NCI-H1417 (cell line): ENCODE results near the gene PALLD.
"Not testable (repeated sequence)": the region's sequence is repeated elsewhere in the genome, so short reads cannot be mapped to it uniquely, and the experiment has no call there.

ENCODE experiments used
- DNase-seq, 3 experiments: peaks; one replicate each; lab custom pipeline; 2025; lab: John Stamatoyannopoulos, UW

The PALLD gene

DNA sequence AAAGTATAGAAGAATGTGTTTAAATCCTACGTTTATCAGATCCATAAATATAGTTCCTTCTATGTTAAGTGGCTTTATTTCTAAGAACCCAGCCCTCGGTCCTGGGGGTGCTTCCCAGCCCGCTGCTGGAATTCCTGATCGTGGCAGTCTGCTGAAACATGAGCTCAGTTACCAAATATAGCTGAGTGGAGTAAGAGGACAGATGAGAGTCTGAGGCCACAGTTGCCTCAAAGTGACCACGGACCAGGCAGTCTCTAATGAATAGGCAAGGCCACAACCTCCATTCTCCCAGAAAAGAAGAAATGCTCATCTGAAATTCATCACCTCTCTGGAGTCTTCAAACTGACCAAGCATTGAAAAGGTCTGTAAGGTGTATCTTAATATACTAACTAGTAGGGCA lies at the start of gene PALLD:
TSS of gene PALLD (plus strand) at position 219 of the 400 bp plus-strand sequence.
- DNase-seq, result no peak

DNA sequence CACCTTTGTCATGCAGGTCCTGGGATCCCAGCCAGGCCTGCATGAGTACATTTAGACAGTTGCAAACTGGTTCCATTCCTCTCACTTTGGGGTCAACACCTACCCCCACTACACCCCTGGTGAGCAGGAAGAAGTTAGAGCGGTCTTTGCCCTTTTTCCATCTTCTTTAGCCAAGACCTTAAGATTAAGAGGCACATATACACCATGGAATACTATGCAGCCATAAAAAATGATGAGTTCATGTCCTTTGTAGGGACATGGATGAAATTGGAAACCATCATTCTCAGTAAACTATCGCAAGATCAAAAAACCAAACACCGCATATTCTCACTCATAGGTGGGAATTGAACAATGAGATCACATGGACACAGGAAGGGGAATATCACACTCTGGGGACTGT lies 47.8 kb upstream of the PALLD start:
- DNase-seq, result not testable (repeated sequence)

DNA sequence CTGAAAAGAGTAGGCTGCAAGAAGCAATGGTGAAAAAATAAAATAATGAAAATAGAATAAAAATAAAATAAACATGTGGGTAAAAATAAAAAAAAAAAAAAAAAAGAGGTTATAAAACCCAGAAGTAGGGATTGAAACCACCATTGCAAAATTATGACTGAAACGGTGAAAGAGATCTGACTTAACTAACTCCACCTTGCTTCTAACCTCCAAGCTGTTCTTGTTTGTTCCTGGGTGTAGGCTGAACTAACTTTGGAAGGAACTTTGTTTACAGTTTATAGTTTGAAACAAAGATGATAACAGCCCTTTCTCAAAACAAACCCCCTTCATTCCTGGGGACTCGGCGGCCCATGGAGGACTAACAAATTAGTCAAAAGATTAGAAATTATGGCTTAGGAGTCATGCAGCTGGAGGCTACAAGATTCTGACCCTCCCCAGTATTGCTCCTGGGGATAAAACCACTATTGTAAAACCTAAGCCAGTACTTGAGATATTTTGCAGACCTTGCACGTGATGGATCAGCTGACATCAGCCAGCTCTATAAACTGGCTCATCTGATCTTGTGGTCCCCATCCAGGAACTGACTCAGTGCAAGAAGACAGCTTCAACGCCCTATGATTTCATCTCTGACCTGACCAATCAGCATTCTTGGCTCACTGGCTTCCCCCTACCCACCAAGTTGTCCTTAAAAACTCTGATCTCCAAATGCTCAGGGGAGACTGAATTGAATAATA lies 47.0 kb upstream of the PALLD start:
- DNase-seq, result no peak

DNA sequence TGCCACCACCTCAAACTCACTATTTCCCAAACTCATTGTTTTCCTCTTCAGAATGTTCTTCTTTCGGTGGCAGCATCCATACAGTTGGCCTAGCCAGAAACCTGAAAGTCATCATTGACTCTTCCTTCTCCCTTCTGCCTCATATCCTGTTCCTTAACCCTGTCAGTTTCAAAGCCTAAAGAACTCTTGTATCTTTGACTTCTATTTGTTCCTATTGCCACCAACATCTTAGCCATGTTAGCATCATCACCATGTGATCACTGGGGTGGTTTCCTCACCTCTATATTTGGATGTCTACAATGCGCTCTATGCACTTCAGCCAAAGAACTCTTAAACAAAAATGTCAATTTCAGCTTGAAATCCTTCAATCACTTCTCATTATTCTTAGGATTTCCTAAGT lies 45.5 kb upstream of the PALLD start:
- no peak for DNase-seq

DNA sequence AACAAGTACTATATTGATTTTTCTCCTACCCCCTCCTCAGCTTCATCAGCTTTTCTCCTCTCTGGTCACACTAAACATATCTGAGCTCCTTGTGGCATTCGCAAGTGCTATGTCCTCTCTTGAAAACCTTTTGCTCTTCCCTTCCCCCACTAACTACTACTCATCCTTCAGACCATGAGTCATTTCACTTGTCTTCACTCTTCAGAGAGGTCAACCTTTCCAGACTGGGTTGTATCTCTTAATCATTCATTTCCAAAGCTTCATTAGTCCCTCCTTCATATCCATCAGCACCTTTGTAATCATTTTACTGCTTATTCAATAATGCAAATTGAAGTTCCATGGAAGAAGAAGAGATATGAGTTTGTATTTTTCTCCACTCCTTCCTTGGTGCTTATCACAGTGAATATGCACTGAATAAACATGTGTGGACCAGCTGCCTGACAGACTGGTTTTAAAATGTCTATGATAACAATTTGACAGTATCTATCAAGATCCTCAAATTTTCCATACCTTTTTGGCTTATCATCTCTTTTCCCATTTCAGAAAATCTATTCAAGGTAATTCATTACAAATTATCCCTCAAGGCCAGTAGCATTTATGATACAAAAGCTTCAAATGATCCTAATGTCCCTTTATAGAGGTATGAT lies 45.0 kb upstream of the PALLD start:
- peak in 1 of 3 experiments; percentile 65 for DNase-seq

DNA sequence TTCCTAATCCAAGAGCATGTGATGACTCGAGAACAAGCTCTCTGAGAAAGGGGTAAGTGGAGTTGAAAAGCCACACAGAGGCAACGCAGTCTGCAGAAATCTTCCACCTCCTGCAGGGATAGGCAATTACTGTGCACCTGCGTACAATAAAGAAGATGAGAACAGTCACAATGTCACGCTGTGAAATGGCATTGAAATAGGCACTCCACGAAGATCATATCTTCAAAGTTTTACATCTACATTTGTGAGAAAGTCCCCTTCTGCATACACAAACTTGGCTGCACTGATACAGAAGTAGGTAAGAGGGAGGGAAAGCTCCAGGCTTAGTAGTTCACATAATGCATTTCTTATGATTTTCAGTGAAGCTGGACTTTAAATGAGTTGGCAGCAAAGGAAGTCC lies 43.7 kb upstream of the PALLD start:
- DNase-seq, result peak; percentile 44 to 93 (median 70)

DNA sequence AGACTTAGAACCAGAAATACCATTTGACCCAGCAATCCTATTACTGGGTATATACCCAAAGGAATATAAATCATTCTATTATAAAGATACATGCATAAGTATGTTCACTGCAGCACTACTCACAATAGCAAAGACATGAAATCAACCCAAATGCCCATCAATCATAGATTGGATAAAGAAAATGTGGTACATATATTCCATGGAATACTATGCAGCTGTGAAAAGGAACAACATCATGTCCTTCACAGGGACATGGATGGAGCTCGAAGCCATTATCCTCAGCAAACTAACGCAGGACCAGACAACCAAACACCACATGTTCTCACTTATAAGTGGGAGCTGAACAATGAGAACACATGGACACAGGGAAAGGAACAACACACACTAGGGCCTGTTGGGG lies 38.6 kb upstream of the PALLD start:
- not testable (repeated sequence) for DNase-seq

DNA sequence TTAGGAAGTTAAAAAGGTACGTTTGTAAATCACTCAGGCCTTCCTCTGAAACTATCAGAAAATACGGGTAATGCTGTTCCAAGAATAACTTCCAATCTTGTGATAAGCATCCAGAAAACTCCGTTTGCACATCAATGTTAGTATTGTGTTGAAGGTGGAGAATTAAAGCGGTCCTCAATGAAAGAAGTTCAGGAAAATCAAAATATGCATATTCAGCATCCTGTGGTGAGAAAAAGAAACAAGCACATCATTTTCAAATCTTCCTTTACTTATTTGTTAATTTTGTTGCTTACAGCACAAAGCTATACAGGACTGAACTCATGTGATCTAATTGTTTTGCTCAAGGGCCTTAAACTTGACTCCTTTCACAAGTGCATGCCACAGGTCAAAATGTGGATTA lies 35.0 kb upstream of the PALLD start:
- no peak for DNase-seq

DNA sequence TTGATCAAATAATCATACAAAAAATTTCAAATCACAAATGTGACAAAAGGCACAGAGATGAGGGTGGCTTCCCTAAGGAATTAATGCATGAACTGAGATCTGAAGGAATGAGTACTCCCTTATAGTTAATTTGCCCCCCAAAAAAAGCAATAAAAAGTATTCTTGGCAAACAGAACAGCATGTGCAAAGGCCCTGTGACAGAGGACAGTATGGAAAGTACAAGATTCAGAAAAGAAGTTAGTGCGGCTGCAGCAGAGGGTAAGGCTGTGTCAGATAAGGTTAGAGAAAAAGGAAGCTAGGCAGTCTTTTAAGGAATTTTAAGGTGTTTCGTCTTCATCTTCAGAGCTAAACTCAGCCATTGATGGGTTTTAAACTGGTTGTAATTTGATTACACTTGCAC lies 23.9 kb upstream of the PALLD start:
- no peak for DNase-seq

DNA sequence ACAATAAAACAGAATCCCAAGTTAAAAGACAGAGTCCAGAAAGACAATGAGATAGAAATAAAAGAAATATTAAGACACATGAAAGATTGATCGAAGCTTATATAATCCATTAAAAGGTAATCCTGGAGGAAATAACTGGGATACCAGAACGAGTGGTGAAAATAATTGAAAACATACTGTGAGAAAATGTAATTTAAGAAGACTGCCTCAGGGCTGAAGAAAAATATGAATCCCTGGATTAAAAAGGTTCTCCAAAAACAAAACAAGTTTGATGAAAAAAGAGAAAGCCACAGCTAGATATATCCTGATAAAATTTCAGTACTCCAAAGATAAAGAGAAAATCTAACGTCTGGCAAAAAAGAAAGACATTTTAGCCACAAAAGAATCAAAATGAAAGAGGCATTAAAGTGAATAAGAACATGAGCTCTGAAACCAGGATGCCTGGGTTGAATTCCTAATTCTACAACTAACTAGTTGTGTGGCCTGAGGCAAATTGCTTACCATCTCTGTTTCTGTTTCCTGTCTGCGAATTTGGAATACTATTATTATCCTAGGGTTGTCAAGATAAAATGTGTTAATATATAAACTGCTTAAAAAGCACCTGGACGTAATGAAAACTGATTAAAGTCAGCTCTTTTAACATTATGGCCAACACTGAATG lies 22.1 kb upstream of the PALLD start:
- DNase-seq, result no peak

DNA sequence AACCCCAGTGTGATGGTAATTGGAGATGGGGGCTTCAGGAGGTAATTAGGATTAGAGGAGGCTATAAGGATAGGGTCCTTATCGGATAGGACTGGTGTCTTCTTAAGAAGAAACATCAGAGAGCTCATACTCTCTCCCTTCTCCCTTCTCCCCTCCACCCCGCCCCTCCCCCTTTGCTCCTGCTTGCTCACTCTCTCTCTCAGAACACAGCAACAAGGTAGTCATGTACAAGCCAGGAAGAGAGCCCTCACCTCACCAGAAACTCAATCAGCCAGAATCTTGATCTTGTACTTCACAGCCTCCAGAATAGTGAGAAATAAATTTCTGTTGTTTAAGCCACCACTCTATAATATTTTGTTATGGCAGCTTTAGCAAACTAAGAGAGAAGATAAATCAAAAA lies 21.1 kb upstream of the PALLD start:
- DNase-seq, result peak in 2 of 3 experiments; percentile 8 to 38

DNA sequence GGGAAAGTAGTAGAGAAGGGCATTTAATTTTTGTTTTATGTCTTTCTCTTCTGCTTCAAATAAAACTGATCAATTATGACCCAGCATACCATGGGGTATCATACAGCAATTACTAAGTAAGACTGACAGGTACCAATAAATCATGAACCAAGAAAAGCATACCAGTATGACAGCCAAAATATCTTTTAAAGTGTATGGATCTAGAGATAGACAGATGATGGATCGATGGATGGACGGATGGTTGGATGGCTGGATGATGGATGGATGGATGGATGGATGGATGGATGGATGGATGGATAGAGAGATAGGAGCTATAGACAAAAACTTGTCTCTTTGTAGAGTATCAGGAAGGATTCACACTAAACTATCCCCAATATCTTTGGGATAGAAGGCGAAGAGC lies 18.0 kb upstream of the PALLD start:
- no peak for DNase-seq

DNA sequence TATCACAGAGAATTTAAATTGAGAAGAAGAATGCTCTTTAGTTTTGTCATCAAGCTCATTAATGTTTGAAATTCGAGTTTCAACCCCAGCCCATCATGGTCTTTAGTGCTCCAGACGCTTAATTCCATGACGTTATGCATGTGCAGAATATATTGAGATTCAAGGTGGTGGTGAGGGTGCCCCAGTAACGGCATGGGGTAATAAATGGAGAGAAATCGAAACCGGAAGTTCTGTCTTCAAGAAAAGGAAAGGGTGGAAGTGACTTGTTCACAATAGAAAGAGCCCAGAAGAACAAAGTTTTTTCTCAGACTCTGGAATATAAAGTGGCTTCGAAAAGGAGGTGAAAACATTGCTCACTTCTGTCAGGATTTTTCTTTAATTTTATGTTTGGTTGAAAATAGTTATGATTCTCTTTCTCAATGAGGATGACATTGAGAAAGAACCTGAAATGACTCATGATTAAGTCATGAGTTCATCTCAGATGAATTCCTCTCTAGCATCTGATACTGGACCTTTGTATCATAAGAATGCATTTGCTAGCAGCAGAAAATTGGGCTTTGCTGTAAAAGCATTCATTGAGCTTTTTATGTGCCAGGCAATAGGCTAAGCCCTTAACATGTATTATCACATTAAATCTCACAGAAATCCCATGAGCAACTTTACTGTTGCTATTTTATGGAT lies 15.8 kb upstream of the PALLD start:
- peak; percentile 43 to 80 (median 43) for DNase-seq

DNA sequence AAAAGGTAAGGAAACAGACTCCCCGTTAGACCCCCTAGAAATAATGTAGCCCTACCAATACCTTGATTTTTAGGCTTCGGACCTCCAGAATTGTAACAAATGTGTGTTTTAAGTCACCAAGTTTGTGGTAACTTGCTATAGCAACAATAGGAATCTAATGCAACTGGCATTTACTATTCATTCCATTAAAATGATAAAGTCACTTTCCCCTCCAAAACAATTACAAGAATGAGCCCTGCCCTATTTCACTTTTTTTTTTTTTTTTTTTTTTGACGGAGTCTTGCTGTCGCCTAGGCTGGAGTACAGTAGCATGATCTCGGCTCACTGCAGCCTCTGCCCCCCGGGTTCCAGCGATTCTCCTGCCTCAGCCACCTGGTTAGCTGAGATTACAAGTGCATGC lies 13.0 kb upstream of the PALLD start:
- no peak for DNase-seq

DNA sequence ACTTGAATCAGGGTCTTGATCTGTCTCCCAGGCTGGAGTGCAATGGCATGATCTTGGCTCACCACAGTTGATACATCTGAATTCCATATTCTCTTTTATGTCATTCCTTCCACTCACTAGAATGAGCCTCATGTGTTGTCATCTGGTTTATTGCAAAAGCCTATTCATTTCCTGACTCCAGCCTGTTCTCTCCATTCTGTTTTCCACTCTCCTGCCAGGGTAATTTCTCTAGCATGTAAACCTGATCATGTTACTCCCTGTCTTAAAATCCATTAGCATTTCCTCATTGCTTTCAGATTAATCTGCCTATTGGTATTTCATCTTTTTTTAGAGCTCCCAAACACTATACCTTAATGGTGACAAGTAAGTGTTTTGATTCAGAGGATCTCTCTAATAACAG lies 12.2 kb upstream of the PALLD start:
- no peak for DNase-seq

DNA sequence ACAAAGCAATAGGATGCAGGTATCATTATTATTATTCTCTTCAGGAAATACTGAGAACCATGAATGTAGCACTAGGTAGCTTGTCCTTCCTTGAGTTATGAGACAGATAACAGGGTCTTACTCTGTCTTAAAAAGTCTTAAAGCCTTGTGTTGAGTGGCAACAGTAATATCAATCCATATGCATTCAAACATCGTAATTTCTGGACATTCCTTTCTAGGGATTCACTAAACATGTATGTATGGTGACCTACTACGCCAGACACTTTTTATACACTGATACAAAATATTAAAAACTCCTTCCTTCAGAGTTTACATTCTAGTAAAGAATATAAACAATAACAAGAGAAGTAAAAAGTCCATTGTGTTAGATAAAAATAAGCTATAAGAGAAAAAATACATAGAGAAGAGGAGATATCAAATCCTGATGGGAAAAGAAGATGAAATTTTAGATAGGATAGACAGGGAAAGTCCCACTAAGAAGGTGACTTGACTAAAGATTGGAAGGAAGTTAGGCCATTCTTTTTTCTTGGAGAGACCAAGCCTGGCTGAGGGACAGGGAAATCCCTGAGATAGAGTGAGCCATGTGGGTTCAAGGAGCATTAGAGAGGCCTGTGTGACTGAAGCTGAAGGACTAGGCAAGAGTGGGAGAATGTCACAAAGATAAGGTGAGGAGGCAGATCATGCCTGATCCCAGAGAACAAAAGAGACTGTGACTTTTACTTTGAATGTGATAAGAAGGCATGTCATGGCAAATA lies 11.5 kb upstream of the PALLD start:
- no peak for DNase-seq

DNA sequence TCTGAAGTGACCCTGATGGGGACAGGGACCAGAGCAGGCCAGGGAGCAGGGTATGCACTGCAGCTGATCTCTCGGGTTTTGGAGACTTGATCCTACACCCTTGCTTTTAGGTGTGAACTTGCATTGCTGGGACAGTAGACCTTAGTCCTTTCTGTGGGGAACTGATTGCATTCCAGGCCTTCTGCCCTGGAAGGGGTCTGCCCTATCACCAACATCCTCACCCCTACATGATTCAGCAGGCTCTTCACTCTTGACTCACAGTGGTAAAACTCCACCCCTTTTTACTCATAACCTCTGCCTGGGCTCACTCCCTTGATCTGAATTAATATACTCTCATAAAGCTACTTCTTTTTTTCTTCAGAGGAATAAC lies 10.0 kb upstream of the PALLD start:
- no peak for DNase-seq

DNA sequence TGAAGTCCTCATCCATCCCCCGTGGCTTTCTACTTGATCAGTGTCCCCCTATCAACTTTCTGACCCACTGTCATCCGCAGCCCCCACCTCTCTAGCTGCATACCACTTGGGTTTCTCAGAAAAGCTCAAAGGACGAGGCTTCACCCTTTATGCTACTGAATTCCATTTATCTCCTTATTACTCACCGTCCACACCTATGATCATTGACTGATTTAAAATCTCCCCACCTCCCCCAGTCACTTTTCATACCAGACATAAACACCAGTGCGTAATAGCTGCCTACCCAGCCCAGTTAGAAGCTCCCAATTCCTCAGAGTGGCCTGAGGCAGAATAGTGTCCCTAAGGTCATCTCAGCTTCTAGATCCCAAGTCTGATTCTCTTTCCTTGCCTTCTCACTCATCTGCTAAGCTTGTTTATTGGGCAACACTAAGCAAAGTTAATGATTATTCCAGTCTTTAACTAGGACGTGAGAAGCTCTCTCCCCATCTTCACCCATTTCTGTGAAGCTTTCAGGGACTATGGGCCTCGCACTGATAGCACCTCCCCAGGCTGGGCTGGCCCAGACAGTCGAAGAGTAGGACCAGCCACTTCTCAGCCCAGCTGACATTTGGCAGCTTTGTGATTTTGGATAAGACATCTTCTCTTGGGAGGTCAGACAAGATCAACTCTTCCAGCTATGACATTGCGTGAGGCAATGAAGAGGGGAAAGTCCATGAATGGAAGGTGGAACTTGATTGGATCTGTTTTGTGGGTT lies 9.4 kb upstream of the PALLD start:
- DNase-seq, result no peak

DNA sequence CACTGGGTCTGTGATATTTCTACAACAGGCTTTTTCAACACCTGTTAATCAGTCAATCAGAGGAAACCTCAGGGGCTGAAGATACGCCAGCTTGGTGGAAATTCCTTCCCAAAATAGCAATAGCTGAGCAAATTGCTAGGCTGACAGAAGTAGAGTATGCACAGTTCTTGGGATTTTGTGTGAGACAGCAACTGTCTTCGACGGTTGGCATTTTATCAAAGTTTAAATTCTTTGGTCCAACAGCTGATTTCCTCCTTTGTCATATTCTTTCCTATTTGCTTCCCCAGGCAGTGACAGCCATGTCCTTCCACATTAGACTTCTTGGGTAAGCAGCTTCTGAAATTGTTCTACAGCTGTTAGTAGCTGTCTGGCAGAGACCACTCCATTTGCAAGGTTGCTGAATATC lies 8.0 kb upstream of the PALLD start:
- no peak for DNase-seq

DNA sequence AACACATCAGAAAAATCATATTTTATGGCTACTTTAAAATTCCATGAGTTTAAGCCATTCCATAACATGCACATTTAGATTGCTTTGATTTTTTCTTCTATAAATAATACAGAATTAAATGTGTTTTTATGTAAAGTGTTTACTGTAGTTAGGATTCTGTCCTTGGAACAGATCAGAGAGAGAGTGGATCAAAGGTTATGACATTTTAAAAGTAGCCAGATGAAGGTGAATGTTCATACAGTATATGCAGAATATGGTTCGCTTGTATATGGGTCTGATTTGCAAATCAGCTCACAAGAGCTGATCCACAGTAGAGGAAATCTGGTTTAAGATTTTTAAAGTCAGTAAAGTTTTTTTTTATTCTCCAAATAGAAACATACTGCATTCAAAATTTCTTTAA lies 7.2 kb upstream of the PALLD start:
- DNase-seq, result no peak

DNA sequence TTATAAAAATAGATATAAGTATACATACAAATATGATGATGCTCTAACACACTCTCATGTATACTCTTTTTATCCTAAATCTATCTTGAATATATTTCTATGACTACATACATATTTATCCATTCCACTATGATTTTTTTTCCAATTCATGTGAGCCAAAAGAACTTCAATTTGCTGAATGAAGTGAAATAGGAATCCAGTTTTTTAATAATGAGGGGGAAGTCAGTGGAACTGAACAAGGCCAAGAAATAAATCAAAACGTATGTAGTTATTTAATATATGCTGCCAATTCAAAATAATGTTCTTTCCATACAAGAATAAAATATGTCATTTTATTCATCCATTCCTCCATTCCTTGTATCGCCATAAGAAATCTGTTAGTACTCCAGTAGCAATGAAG lies 6.1 kb upstream of the PALLD start:
- DNase-seq, result no peak
